ENCODE data around the gene SCAMP5. TPM values are rescaled to one million over a fixed set of nuclear protein-coding genes. Genes with fewer than 3 reads are reported as not detected.

Gene SCAMP5
- total and polyA plus RNA-seq, 2 of the 4 experiments (the other 2 are of a cell fraction) = 0.36 to 1.6 TPM

DNA sequence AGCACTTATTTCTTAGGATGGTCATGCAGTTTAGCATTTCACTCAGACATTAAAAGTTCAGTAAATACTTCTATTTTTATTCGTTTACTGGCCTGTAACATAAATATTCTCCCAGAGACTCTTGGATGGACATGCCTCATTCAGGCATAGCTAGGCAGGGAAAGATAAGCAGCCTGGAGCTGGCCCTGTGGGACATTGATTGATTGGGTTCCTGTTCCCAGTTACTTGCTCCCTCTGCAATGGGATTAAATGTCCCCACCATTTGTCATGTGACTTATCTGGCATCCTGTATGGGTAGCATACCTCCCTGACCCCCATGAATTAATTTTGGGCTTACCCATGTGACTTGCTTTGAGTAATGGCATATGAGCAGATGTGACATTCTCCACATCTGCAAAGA lies 2.7 kb upstream of the SCAMP5 start:
- TF ChIP-seq CEBPB (IDR thresholded peaks at IDR 0.05; ENCODE audit: low read depth, low read length) (no peak), CHD1 (IDR thresholded peaks at IDR 0.05; ENCODE audit: low read depth, low read length) (no peak), MXI1 (IDR thresholded peaks at IDR 0.05; ENCODE audit: borderline replicate concordance, low read depth, low read length) (no peak), NFE2L2 (IDR thresholded peaks at IDR 0.05; ENCODE audit: low read depth, low read length) (no peak), BHLHE40 (IDR thresholded peaks at IDR 0.05; ENCODE audit: low read depth, low read length) (no peak), RFX5 (IDR thresholded peaks at IDR 0.05; ENCODE audit: low read depth, low read length) (no peak), MAFK (IDR thresholded peaks at IDR 0.05; ENCODE audit: low read depth, low read length) (no peak), RAD21 (IDR thresholded peaks at IDR 0.05; ENCODE audit: low read length) (no peak), MAZ (IDR thresholded peaks at IDR 0.05; ENCODE audit: borderline replicate concordance, low read depth, low read length) (no peak), FOS (IDR thresholded peaks at IDR 0.05; ENCODE audit: low read depth, low read length) (no peak), SMC3 (IDR thresholded peaks at IDR 0.05; ENCODE audit: low read depth, low read length) (no peak), POLR2A (IDR thresholded peaks at IDR 0.05; ENCODE audit: low read depth, low read length) (no peak), RCOR1 (IDR thresholded peaks at IDR 0.05; ENCODE audit: insufficient replicate concordance, low read length) (no peak), CTCF (conservative IDR thresholded peaks at IDR 0.05; ENCODE audit: low read depth, low read length) (no peak), USF2 (IDR thresholded peaks at IDR 0.05; ENCODE audit: low read depth, low read length) (no peak)
- TF ChIP-seq, protein P1, sequence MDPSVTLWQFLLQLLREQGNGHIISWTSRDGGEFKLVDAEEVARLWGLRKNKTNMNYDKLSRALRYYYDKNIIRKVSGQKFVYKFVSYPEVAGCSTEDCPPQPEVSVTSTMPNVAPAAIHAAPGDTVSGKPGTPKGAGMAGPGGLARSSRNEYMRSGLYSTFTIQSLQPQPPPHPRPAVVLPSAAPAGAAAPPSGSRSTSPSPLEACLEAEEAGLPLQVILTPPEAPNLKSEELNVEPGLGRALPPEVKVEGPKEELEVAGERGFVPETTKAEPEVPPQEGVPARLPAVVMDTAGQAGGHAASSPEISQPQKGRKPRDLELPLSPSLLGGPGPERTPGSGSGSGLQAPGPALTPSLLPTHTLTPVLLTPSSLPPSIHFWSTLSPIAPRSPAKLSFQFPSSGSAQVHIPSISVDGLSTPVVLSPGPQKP (IDR thresholded peaks at IDR 0.05; ENCODE audit: borderline replicate concordance, low read depth, low read length) = no peak
- H2AFZ ChIP-seq (replicated peaks; ENCODE audit: low read length, poor library complexity) = no peak overlapping the region
- no peaks in the 10 kb centered on the region; the same call in 1 of the 2 replicates for H4K20me1 ChIP-seq (ENCODE audit: insufficient read depth, low read length)
- no peak overlapping the region for H2AK9ac ChIP-seq (replicated peaks; ENCODE audit: low read depth, low read length, poor library complexity)
- H3K27ac ChIP-seq (ENCODE audit: insufficient read depth, low read length) = no peak overlapping the region
- H4K91ac ChIP-seq (ENCODE audit: insufficient read depth, low read depth, low read length) = no peak overlapping the region
- no peak overlapping the region for H3K56ac ChIP-seq (ENCODE audit: extremely low read depth, insufficient read depth, low read length)
- in situ Hi-C loops (cut with MboI; ENCODE audit: low sequenced_read_pairs) = no loop called here
- H3K4me2 ChIP-seq (ENCODE audit: low read depth, low read length) = no peak overlapping the region
- H3K9ac ChIP-seq (ENCODE audit: low read depth, low read length) = no peak overlapping the region
- ChIA-PET CTCF (no interaction called here), POLR2A (ENCODE audit: unreplicated experiment) (interaction anchor here (0.6 kb wide), 1 partner anchor 237 kb away, joined by 3 read pairs; no protein-coding TSS in a partner anchor)
- H3K23ac ChIP-seq (ENCODE audit: low read depth, low read length) = no peak overlapping the region
- no peak overlapping the region for H3K4me3 ChIP-seq (ENCODE audit: insufficient read depth, low read depth, low read length)
- dilution Hi-C loops (cut with HindIII; ENCODE audit: low sequenced_read_pairs, unreplicated experiment) = no loop called here
- no peak overlapping the region for H2BK15ac ChIP-seq (ENCODE audit: low read depth, low read length)
- H4K8ac ChIP-seq (ENCODE audit: low read depth in 2 of 2, low read length in 2 of 2) = no peak overlapping the region
- no peak overlapping the region for H4K5ac ChIP-seq (ENCODE audit: low read depth, low read length)
- no peaks in the 10 kb centered on the region for H3K36me3 ChIP-seq (ENCODE audit: control insufficient read depth, insufficient read depth, low read length)
- WGBS, 2 experiments (ENCODE audit: extremely low coverage in 2 of 2, insufficient read length in 1 of 2) = no CpG with 5 or more reads among the region's 1 CpG
- no peaks in the 10 kb centered on the region for H3K79me1 ChIP-seq (ENCODE audit: low read depth in 1 of 2, low read length in 2 of 2)
- H3K4ac ChIP-seq (ENCODE audit: low read depth, low read length) = no peak overlapping the region
- no peak overlapping the region for H2BK5ac ChIP-seq (ENCODE audit: low read depth, low read length, poor library complexity, severe bottlenecking)
- H2AK5ac ChIP-seq (ENCODE audit: low read depth, low read length) = no peak overlapping the region
- no peak overlapping the region for H2BK20ac ChIP-seq (ENCODE audit: low read depth, low read length)
- no peak overlapping the region for H3K14ac ChIP-seq (replicated peaks; ENCODE audit: low read depth, low read length)
- H3K18ac ChIP-seq (ENCODE audit: low read depth, low read length) = no peak overlapping the region
- ATAC-seq (ENCODE audit: low read depth) (no peak), DNase-seq (no peak)
- no peaks in the 10 kb centered on the region for H3K4me1 ChIP-seq (ENCODE audit: control insufficient read depth, insufficient read depth, low read length)
- H2BK120ac ChIP-seq (ENCODE audit: low read depth, low read length) = no peak overlapping the region
- peaks cover 2% of the 10 kb centered on the region; the same call in 1 of the 2 replicates for H3K9me3 ChIP-seq (ENCODE audit: control insufficient read depth, insufficient read depth, low read length)
- no peaks in the 10 kb centered on the region for H3K9me1 ChIP-seq (ENCODE audit: insufficient read depth, low read length)
- BruUV-seq (replicated peaks) = no TSS peak
- H3K27me3 ChIP-seq (ENCODE audit: control insufficient read depth, insufficient read depth, low read length) = peaks cover 19% of the 10 kb centered on the region
- intact Hi-C loops (cut with micrococcal nuclease) = no loop called here
